ENCODE data around the gene PAMR1.
A peak's percentile ranks its signal among the peaks of the same experiment; 100 is the strongest.

The PAMR1 gene

DNA sequence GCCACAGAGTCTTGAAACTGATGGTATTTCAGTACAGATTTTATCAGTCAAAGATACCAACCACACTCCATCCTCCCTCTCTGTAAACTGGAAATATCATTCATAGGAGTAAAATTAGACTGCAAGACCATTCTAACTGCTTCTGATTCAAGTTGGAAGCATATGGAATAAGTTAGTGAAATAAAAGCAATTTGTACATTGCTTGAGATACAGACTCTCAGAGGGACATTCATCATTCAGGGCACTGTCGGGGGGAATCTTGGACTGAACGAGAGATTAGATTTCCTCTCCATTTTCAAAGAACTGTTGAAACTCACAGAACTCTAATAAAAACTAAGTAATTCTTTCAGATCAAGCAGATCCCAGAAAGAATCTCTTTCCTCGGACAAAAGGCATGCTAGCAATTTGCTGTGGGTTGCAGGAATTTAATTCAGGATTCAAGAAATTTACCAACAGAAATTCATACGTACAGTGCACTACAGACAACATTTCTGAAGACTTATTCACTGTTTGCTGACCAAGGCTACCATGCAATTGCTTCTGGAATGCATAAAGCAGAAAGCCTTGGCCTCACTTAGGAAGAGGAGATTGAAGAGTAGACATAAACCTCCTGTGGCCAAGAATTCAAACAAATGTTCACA is 34.1 kb downstream of the PAMR1 start:
- DNase-seq: no peak

GRCh38 chr11:35488117-35488516 is 37.3 kb downstream of the PAMR1 start:
- no peak for DNase-seq

GRCh38 chr11:35487532-35488078 is 37.8 kb downstream of the PAMR1 start:
- no peak for DNase-seq

DNA sequence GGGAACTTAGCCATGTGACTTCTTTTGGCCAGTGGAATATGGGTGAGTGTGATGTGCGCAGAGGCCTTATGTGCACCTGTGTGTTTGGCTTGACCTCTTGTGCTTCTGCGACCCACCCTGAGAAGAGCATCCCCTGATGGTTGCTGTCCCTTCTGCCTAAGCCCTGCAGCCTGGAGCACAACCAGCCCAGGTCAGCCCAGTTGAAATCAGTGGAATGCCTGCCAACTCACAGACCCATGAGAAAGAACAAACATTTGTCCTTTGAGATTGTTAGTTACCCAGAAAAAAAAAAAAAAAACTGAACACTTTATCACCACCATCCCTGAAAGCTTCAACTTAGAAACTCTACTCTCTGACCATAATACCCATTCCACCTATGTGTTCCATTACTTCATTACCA is 38.5 kb downstream of the PAMR1 start:
- DNase-seq: no peak

DNA sequence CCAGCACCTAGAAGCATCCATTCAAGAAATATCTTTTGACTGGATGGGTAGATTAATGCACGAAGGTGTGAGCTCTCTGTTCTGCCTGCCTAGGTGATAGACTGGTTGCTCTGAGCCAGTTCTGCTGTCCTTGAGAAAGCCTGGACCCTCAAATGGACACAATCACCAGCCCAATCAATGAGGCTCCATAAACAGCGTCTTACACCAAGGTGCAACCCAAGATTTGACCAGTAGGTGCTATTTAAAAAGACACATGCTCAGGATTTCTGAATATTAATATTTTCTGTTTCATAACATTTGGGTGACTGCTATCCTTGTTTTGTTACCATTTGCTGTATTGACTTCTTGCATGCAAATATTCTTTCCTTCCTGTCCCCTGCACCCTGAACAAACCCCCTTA is 39.0 kb downstream of the PAMR1 start:
- DNase-seq: no peak

- DNase-seq: peak; percentile 52 to 64
Measured at GRCh38 chr11:35485656-35486322, 39.6 kb downstream of the PAMR1 start.

- no peak for DNase-seq
Measured at GRCh38 chr11:35484435-35484834, 41.0 kb downstream of the PAMR1 start.

- no peak for DNase-seq
Measured at GRCh38 chr11:35483131-35483820, 42.1 kb downstream of the PAMR1 start.

DNA sequence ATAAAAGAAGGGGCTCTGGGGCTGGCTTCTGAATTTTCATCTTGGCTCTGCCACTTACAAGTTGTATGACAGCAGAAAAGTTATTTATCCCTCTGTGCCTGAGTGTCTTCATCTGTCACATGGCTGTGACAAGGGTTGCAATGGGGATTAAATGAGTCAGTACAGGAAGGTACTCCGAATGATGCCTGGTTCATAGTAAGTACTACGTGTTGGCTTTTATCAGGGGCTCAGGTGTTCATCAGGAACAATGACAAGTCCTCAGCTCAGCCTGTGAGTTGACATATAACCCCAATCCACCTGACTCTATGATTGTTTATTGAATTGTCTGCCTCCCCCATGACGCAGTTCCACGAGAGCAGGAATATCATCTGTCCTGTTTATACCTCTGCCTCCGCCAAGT is 45.7 kb downstream of the PAMR1 start:
- DNase-seq: no peak

- DNase-seq: no peak
Measured at GRCh38 chr11:35478471-35479091, 46.8 kb downstream of the PAMR1 start.

DNA sequence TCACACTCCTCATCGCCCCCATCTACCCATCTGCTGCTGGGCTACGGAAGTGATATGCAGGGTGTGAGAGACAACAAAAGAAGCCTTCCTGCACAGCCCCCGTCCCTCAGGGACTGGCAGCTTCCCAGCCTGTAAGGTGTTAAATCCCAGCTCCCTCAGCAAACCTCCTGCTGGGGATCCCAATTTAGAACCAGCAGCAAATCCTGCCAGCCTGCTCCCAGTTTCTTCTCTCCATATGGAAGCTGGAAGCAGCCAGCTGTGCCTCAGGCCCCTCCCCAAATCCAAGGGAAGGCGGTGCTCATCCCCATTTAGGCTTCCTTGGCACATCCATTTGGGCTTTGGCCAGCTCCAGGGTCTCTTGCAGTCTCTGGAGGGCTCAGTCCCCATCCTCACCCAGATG is 47.5 kb downstream of the PAMR1 start:
- no peak for DNase-seq

DNA sequence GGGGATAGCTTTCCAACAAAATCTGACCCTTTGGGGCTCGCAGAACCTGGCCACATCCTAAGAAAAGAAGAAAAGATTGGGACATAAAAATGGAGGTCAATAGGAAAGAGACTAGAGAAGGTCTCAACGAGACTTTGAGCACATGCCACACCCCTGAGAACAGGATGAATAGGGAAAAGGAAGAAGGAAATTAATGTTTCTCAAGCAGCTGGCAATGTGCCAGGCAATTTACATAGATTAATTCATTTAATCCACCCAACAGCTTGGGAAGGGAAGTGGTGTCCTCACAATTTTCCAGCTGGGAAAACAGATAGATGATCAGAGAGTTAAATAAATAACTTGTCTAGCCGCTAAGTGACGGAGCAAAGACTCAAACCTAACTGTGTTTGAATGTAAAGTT is 50.7 kb downstream of the PAMR1 start:
- no peak for DNase-seq

DNA sequence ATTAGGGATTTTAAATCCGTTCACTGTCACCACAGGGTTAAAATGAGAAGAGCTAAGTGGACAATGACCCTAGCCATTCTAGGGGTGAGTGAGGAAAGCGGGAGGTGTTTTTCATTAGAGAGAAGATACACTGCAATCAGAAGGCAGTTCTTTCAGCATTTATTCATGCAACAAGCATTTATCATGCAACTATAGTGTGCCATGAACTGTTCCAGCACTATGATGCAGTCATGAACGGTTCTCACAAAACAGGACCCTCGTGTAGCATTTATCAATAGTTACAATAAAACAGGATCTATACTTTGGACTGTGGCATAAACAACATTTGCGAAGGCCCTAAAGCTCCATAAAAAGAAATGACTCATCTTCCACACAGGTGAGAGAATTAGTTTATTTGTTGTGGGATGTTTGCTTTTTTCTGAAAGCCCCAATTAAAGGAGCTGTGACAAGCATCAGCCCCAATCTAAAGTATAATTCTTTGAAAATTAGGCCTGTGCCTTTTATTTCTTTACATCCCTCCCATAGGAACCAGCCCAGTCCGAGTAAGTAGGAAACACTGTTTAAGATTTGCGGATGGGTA is 51.5 kb downstream of the PAMR1 start:
- no peak for DNase-seq

DNA sequence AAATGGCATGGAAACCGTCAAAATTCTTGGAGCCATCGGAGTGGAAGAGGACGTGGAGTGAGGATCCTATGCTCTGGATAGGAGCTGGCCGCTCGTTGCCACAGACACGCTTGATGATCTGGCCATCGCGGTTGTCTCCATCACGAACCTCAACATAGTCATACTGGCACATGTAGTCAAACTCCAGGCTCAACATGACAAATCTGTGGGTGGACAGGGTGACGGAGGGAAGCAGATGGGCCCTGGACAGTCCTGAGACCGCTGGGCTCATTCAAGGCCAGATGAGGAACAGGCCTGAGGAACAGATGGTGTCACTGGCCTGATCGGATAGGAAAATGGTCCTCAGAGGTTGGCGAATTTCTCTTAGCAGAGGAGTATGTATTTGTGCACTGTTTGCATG is 54.8 kb downstream of the PAMR1 start:
- DNase-seq: no peak

- no peak for DNase-seq
Measured at GRCh38 chr11:35466058-35466457, 59.4 kb downstream of the PAMR1 start.

DNA sequence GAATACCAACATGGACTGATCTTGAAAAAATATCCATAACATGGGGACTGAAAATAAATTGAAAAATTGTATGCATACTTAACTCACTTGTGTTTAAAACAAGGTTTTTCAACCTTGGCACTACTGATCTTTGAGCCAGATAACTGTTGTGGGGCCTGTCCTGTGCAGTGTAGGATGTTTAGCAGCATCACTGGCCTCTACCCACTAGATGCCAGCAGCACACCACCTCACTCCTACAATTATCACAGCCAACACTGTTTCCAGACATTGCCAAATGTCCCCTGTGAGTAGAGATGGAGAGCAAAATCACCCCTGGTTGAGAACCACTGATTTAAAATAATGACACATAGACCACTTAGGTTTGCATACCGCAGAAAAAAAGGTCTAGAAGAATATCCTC is 61.1 kb downstream of the PAMR1 start:
- DNase-seq: no peak

- no peak for DNase-seq
Measured at GRCh38 chr11:35463331-35463751, 62.1 kb downstream of the PAMR1 start.

DNA sequence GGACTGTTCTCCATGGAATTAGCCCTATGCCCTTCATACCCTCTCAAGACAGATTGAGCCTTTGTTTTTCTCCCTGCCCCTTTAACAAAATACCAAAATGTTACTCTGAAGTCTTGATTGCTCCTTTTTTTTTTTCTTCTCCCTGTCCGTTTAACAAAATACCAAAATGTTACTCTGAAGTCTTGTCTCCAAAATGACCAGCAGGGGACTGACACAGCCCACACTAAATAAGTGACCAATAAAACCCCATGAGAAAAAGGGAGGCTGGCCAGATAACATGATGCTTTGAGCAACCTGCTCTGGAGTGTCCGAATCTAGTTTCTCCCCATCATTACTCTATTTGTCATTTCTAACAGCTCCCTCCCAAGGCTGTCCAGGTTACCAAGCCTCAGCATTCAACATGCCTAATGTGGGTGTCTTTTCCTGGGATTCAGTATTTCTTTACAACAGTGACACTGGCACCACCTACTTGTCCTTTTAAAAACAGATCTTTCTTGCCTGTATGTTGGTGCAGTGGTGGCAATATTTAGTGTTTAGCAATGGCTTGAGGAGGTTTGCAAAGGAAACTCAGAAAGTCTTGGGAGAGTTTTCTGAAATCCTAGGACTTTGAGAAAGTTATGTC is 63.4 kb downstream of the PAMR1 start:
- no peak for DNase-seq

GRCh38 chr11:35459489-35459888 is 65.9 kb downstream of the PAMR1 start:
- no peak for DNase-seq

GRCh38 chr11:35458846-35459245 is 66.6 kb downstream of the PAMR1 start:
- no peak for DNase-seq

- DNase-seq: no peak
Measured at GRCh38 chr11:35454362-35454761, 71.1 kb downstream of the PAMR1 start.

DNA sequence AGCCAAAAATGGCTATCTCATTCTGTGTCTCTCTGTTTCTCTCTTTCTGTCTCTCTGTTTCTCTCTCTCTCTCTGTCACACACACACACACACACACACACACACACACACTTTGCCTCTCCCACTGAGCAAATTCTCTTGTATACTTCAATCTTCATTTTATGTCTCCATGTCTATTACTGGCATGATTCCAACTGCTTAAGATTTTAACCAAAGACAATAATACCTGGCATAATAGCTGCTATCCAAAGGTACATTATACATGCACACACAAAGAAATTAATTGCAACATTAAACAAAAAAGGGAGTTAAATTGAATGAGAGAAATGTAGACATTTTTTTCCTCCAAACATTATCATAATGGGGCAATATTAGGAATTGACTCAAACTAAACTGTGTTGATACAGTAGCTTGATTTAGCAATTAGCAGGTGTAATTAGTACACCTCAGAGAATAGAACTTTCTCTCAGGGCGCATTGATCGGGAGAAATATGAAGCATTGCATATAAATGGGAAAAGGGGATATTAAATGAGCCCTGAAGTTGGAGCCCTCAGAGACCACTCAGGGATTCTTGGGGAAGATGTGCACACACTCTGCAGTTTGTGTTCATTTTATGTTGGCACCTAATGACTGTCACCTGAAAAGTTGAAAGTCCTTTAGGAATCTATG is 88.7 kb downstream of the PAMR1 start:
- no peak for DNase-seq

Data from CD4-positive, alpha-beta T cell treated with Interferon alpha-2 for 1 hour (primary cell).